SU-DHL-6 (cell line): ENCODE results near the gene FANCI.

Experiments used
- H2AFZ ChIP-seq: fragments of 200-600 bp; sonication (generic); 2 replicates; pipeline ENCODE4 v1.6.1; 2014; ENCODE audit warnings: low read depth, mild to moderate bottlenecking, moderate library complexity, mixed read lengths, antibody characterized with exemption, low read length; ENCODE audit not compliant: severe bottlenecking
- H3F3A ChIP-seq: fragments of 200-600 bp; shearing (Covaris generic); 2 replicates; pipeline ENCODE4 v1.6.0; 2016; ENCODE audit warnings: antibody characterized with exemption, mild to moderate bottlenecking; ENCODE audit not compliant: insufficient read depth
- H3K27ac ChIP-seq: fragments of 200-600 bp; sonication (generic); 2 replicates; pipeline ENCODE4 v1.5.1; 2016; ENCODE audit warnings: low read depth, mild to moderate bottlenecking, low read length, moderate library complexity, mixed read lengths
- H3K27me3 ChIP-seq: fragments of 200-600 bp; sonication (generic), shearing (Covaris generic); 2 replicates; pipeline ENCODE4 v1.6.0; 2014; ENCODE audit warnings: mild to moderate bottlenecking, low read length
- H3K36me3 ChIP-seq: fragments of 200-600 bp; sonication (generic); 2 replicates; pipeline ENCODE4 v1.6.1; 2014; ENCODE audit warnings: mild to moderate bottlenecking, low read length, mixed read lengths
- H3K4me2 ChIP-seq: fragments of 300-600, 200-600 bp; shearing (Covaris generic), sonication (generic); 2 replicates; pipeline ENCODE4 v1.6.0; 2014; ENCODE audit warnings: low read length, low read depth, mild to moderate bottlenecking; ENCODE audit not compliant: poor library complexity, severe bottlenecking
- H3K4me3 ChIP-seq: fragments of 200-600 bp; sonication (generic); 2 replicates; pipeline ENCODE4 v1.5.1; 2014; ENCODE audit warnings: antibody characterized with exemption, low read length, mild to moderate bottlenecking, mixed read lengths; ENCODE audit not compliant: insufficient read depth, poor library complexity, severe bottlenecking
- H3K79me2 ChIP-seq: fragments of 200-600 bp; sonication (generic); 2 replicates; pipeline ENCODE4 v1.6.1; 2014; ENCODE audit warnings: mild to moderate bottlenecking, low read length, moderate library complexity; ENCODE audit not compliant: insufficient read depth
- H3K9ac ChIP-seq: fragments of 200-600 bp; sonication (generic); 2 replicates; pipeline ENCODE4 v1.7.0; 2014; ENCODE audit warnings: mild to moderate bottlenecking, low read length
- H3K9me2 ChIP-seq: fragments of 200-600 bp; sonication (generic); replicated peaks from 2 replicates; pipeline ENCODE4 v1.6.1; 2014; ENCODE audit warnings: low read length; ENCODE audit not compliant: insufficient read depth
- H3K9me3 ChIP-seq: fragments of 200-600 bp; sonication (generic); 2 replicates; pipeline ENCODE4 v1.6.1; 2014; ENCODE audit warnings: low read length, mixed read lengths; ENCODE audit not compliant: insufficient read depth
- H4K20me1 ChIP-seq: fragments of 200-600 bp; sonication (generic); 2 replicates; pipeline ENCODE4 v1.6.1; 2014; ENCODE audit warnings: low read depth, mild to moderate bottlenecking, antibody characterized with exemption, low read length, moderate library complexity, mixed read lengths
- CTCF ChIP-seq: fragments of 200-600 bp; sonication (generic); IDR thresholded peaks from one replicate; pipeline ENCODE4 v1.5.1; 2017; ENCODE audit warnings: antibody characterized with exemption, mild to moderate bottlenecking, low read length, moderate library complexity; ENCODE audit not compliant: insufficient read depth, poor library complexity, severe bottlenecking
- EZH2phosphoT487 ChIP-seq: fragments of 200-600 bp; sonication (generic), shearing (Covaris generic); conservative IDR thresholded peaks from 2 replicates; pipeline ENCODE4 v1.6.1; 2018; ENCODE audit warnings: mild to moderate bottlenecking, antibody characterized with exemption, low read length, moderate library complexity, mixed read lengths

The FANCI gene

GRCh38 chr15:89322822-89323221 is 79.0 kb downstream of the FANCI start:
- Histone ChIP-seq H3K27ac (no peak overlapping the region), H3K36me3 (peaks cover 7% of the 10 kb centered on the region; the same call in 1 of the 2 replicates), H3K27me3 (no peaks in the 10 kb centered on the region), H3K4me3 (no peak overlapping the region), H2AFZ (no peak overlapping the region), H3K9ac (no peak overlapping the region), H3K79me2 (no peaks in the 10 kb centered on the region), H3K9me2 (no peaks in the 10 kb centered on the region), H4K20me1 (peaks cover 5% of the 10 kb centered on the region; the same call in 1 of the 2 replicates), H3K4me2 (no peak overlapping the region), H3K9me3 (no peaks in the 10 kb centered on the region), H3F3A (peaks cover 16% of the 10 kb centered on the region)
- TF ChIP-seq CTCF (no peak), EZH2phosphoT487 (no peak)

- no peak overlapping the region for H2AFZ ChIP-seq
- no peaks in the 10 kb centered on the region for H3K27me3 ChIP-seq
- no peak overlapping the region for H3K9ac ChIP-seq
- H3K4me2 ChIP-seq = no peak overlapping the region
- no peak overlapping the region for H3K4me3 ChIP-seq
- H3K9me3 ChIP-seq = no peaks in the 10 kb centered on the region
- H3K9me2 ChIP-seq = no peaks in the 10 kb centered on the region
- peaks cover 2% of the 10 kb centered on the region; the same call in 1 of the 2 replicates for H3K36me3 ChIP-seq
- H3K27ac ChIP-seq = no peak overlapping the region
- no peaks in the 10 kb centered on the region; the same call in 1 of the 2 replicates for H3K79me2 ChIP-seq
- H3F3A ChIP-seq = peaks cover 10% of the 10 kb centered on the region
- TF ChIP-seq CTCF (no peak), EZH2phosphoT487 (no peak)
- H4K20me1 ChIP-seq = peaks cover 6% of the 10 kb centered on the region; the same call in 1 of the 2 replicates
These were observed 80.0 kb downstream of the FANCI start for GRCh38 chr15:89323825-89324224.

- Histone ChIP-seq H2AFZ (no peak overlapping the region), H3K27ac (no peak overlapping the region), H3K36me3 (peaks cover 2% of the 10 kb centered on the region; the same call in 1 of the 2 replicates), H4K20me1 (peaks cover 6% of the 10 kb centered on the region; the same call in 1 of the 2 replicates), H3F3A (peaks cover 2% of the 10 kb centered on the region), H3K9me3 (no peaks in the 10 kb centered on the region), H3K27me3 (no peaks in the 10 kb centered on the region), H3K79me2 (no peaks in the 10 kb centered on the region; the same call in 1 of the 2 replicates), H3K4me2 (no peak overlapping the region), H3K9me2 (no peaks in the 10 kb centered on the region), H3K9ac (no peak overlapping the region), H3K4me3 (no peak overlapping the region)
- no peak for TF ChIP-seq CTCF
- no peak for TF ChIP-seq EZH2phosphoT487
These were observed 81.4 kb downstream of the FANCI start for GRCh38 chr15:89325039-89325803.
